Measurements from ENCODE around the gene TBC1D3B.
"Not testable (repeated sequence)": the region's sequence is repeated elsewhere in the genome, so short reads cannot be mapped to it uniquely, and the experiment has no call there.

TBC1D3B gene

DNA sequence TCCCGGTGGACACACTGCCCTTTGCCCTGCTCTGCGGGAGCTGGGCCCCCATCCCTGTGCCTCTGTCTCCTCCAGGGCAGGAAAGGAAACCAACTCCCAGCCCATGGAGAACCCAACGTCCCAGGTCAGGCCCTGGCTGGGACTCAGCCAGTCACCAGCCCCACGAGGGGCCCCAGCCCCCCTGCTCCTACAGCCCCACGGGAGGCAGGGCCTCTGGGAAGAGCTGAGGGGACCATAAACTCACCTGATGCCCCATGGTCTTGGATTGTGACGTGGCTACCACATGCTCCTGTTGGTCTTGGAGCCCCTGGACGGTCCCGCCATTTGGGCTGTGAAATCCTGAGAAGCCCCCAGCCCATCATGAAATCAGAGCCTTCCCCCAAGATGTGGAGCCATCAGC is 7.6 kb downstream of the TBC1D3B start:
- not testable (repeated sequence) for DNase-seq

DNA sequence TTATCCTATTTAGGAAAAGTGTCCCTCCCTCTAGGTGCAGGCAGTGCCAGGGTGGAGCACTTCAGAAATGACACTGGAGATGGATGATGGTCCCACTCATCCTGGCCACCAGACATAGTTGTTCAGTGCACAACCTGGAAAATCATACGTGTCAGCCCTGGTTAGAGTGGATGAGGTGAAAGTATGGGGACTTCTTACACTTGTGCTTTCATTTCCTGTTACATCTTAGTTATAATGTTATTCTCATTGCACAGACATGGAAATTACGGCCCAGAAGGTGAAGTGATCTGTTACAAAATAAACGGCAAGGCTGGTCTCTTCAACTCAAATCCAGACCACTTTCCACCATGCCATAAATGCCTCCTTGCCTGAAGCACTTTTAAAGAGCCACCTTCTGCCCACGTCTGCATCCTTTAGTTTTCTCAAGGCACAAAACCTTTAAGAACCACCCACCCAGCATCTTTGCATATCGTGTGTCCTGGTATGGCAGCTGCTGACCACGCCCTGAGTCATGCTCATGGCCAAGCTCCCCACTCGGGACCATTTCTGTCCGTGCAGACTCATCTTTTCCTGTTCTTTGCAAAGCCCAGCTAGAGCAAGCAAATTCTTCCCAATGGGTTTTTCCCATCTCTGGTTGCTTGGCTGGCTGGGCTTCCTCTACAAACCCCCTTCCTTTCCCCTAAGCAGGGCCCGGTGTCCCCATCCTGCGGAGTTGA is 22.4 kb downstream of the TBC1D3B start:
- DNase-seq: no peak

DNA sequence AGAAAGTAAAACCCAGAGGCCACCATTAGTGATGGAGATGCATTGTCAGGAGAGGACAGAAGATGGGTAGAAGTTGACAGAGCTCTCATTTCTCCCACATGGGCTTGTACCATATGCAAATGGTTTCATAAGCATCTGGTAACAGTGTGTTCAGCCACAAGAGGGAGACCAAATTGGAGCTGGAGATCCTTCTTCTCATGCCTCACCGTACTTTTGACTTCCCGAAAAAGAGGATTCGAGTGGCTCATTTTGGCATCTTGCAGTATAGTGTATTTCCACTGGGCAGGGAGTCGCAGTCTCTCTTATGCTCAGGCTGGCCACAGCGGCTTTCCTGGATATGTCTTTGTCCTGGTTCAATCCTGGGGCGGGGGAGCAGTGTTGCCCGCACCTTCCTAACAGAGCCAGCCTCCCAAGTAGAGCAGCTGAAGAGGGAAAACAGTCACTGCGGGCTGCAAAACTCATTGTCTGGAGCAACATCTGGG is 23.8 kb downstream of the TBC1D3B start:
- no peak for DNase-seq

DNA sequence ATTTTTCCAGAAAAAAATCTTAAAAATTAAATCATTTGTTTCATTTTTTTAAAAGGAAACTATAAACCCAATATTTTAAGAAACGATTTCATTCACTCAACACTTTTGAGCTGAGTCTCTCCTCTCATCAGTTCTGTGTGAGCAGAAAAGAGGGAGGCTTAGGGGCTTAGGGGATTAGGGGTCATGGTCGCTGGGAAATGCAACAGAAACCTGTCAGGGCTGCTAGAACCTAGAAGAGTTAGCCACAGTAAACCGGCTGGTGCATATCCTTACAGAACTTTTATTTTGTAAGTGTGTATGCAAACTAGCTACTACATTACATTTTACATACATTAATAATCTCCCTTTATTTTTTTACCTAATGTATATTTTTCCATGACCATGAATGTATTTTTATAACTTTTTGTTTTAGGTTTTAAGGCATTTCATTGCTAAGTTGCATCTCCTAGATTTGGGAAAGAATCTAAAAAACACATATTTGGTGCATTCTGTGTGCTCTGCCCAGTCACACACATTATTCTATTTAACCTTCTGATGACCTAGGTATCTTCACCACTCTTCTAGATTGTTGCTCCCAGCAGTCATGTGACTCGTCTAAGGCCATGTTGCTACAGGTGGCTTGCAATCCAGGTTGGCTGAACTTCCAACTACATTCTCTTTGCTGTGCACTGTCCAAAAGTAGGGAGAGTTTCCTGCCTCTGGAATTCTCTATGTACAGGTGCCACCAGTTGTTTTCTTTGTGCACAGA is 24.4 kb downstream of the TBC1D3B start:
- DNase-seq: no peak

DNA sequence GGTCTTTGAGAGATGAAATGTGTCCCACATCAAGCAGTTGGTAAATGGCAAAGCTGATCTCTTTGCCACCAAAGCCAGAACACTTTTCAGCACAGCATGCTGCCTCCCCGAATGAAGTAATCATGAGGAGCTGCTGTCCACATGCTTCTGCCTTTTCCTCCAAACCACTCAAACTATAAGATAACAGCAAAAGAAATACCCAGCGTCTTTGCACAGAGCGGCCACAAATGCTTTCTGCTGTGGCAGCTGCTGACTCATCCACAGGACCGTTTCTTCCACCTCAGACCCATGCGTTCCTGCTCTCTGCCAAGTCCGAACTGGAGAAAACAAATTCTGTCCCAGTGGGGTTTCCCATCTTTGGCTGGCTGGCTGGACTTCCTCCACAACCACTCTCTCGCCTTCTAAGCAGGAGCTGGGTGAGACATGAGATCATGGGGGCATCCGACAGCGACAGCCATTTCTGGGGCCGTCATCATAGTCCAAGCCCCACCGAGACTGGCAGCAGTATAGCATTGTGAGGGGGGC is 27.1 kb downstream of the TBC1D3B start:
- DNase-seq: peak in 1 of 2 experiments; percentile 0

DNA sequence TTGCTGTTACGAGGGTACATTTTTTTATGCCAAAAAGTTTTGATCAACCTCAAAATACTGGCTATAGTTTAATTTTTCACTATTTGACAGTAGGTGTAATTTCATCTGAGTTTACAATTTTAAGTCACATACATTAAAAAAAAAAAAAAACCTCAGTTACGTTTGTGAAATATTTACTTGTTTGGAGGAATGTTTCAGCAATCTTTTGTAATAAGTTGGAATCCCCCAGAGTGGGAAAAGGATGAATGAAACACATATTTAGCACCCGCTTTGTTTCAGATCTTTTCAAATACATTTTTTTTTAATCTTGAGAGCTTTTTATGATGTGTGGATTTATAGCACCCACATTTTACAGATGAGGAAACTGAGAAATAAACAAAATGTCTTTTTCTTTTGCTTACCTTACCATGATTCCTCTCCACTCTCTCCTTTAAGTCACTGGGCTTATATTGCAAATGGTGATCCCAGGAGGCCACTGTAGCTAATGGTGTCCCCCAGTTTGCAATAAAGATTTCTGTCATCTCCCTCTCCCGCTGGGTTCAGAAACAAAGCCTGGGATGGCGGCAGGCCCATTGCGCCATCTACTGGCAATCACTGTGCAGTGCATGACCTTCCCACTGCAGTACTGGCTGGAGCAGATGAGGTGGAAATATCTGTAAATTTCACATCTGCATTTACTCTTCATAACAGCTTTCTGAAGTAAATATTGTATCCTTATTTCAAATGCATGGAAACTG is 27.7 kb downstream of the TBC1D3B start:
- DNase-seq: peak in 1 of 2 experiments; percentile 45

DNA sequence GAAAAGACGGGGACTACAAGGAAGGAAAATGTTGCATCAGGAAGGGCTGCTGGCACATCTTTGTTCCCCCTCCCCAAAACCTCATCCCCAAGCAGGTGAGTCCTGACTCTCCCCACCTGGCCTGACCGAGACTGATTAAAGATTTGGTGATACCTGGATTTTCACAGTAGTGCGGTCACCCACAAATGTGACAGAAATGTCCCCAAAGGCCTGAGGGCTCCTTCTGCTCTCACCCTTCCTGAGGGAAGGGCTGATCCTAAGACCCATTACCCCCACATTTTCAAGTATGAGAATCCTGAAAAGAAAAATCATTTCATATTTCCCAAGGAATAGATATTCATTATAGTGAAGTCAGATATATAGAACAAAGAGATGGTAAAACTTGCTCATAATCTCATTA is 28.8 kb downstream of the TBC1D3B start:
- DNase-seq: no peak

DNA sequence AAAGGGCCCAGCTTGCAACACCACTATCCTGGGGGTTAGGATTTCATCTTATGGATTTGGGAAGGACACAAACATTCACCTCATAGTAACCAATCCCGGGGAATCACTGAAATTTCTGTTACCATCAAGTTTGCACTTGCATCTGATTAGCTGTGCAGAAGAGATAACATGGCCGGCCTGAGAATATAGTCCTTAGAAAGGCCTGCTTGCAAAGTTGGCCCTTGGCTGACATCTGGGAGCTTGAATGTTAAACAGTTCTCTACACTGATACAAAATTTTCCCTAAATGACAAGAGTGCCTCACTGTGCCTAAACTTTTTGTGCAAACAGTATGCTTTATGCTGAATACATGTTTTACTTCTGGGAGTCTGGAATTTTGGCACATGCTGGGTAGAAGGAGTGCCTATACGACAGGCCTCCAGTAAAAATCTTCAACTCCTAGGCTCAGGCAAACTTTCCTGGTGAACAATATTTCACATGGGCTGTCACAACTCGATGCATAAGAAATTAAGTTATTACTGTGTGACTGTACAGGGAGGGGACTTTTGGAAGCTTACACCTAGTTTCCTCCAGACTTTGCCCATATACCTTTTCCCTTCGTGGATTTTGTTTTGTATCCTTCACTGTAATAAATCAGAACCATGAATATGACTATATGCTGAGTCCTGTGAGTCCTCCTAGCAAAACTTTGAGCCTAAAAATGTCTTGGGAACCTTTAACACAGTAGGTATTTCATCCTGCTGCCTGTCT is 31.3 kb downstream of the TBC1D3B start:
- no peak for DNase-seq

DNA sequence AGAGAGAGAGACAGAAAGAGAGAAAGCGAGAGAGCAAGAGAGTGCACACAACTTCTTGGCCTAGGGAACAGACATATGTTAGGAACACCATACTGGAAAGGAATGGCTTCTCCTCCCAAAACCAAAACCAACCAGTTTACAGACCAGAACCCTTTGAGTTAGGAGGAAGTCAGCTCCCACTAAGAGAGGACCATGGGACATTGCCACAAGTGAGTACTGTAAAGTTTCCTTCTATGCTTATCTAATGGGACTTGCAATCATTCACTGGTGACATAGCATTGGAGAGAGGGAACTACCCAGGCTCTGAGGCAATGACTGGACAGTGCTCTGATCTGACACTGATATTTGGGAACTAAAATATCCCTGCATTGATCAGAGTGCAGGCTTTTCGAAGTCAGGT is 32.4 kb downstream of the TBC1D3B start:
- DNase-seq: no peak

DNA sequence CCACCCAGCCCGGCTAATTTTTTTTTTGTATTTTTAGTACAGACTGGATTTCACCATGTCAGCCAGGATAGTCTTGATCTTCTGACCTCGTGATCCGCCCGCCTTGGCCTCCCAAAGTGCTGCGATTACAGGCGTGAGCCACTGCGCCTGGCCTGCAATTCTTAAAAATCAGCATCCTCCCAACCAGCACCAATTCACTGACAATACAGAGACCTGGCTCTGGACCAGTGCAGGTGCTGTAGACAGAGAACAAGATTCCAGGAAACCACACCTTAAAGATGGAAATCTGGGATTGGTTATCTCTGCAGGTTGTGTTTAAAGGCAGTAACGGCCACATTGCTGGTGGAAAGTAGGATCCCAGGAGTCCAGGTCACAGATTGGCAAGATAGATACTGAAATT is 33.6 kb downstream of the TBC1D3B start:
- DNase-seq: no peak

DNA sequence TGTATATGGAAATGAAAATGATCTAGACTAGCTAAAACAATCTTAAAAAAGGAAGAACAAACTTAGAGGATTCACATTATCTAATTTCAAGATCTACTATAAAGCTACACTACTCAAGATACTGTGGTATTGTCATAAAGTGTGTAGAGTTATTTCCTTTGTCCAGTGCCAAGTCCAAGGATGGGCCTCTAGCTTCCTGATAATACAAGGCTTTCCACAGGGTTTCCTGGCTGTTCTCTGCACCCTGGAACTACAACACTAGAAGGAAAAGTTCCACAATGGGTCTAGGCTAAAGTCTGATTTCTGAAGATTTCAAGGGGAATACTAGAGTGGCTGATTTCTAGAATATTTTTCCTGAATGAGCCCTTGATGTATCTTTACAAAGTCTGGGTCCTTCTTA is 34.2 kb downstream of the TBC1D3B start:
- DNase-seq: no peak

DNA sequence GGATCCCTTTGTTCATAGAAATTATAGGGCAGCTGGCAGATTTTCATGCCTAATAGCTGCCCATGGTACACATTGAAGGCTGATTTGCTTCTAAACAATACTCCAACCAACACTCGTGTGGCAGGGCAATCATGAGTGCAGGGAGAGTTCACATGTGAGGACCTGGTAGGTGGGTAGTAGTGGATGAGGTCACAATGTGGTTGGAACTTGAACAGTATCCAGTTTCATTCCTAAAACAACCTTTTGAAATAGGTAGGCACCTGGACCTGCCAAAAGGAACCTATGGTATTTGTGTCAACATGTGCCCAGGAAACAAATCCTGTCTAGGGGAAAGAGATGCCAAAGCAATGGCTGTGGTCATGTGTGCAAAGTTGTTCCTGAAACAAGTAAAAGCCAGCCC is 40.0 kb downstream of the TBC1D3B start:
- no peak for DNase-seq

DNA sequence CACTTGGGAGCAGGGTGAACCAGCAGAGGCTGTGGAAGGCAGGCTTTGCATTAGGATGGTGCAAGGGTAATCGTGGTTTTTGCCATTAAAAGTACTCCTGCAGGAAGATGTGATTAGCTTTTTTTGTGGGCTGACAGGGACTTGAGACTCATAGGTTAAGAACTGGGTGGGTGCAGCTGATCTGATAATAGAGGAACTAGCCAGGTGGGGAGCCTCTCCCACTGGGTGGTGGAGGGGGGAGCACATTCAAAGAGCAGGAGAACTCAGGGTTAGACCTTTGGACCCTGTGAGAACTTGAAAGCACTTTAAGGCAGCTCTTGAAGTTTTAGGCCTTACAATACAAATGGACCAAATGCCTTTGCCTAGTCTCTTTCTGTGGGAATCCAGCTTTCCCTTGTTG is 40.4 kb downstream of the TBC1D3B start:
- DNase-seq: no peak

DNA sequence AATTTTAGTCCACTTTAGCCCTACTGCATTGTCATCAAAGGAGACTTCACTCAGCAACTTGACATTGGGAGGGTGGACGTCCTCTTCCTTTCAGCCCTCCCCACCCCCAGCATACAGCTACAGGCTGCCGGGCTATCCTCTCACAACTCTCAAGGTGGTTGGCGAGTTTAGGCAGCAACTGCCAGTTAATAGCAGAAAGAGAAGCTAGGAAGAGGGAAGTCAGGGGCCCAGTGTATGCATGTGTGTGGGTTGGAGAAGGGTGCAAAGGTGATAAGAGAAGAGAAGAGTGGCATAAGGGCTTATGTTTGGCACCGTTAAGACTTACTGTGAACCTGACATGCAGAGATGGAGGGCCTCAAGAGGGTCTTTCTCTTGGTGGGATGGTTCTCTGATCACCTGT is 41.0 kb downstream of the TBC1D3B start:
- no peak for DNase-seq

DNA sequence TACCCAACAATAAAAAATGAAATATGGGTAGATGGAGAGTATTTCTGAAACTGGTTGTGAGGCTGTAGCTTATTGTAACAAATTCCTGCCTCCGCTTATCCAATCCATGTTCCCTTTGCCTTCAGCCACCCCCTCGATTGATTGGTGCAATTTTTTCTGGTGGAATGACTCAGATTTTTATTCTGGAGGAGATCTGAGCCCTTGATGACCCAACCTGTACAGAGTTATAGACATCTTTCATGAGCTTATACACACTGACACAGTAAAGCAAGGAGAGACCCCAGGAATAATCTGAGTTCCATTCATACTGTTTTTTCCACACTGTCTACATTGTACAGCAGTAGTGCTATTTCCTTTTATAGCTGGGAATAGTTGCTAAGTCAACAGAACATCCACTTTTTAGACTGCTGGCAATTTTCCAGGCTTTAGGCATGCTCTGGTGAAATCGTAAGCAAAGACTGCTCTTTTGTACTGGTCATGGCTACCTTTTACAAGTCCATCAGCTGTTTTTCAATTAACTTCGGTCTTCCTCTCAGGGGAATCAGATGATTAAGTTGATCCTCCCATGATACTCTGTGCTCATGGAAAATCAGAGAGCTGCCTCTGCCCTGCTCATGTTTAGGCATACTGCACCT is 42.7 kb downstream of the TBC1D3B start:
- peak in 1 of 2 experiments; percentile 3 for DNase-seq

DNA sequence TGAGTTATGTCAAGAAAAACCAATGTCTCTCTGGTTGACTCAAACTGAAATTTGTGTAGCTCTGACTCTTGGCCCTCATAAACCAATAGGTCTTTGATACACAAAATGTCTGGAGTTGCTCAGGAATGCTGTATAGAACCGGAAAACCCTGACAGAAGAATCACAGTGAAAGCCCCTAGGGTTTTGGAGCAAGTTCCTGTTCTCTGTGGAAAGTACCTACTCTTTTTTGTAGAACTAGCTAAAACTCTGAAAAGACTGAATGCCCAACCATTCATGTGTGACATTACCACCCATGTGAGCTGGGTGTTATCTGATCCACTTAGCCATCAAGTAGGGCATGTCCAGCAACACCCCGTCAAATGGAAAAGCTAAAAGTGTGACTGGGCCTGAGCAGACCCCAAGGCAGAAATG is 44.0 kb downstream of the TBC1D3B start:
- DNase-seq: no peak

DNA sequence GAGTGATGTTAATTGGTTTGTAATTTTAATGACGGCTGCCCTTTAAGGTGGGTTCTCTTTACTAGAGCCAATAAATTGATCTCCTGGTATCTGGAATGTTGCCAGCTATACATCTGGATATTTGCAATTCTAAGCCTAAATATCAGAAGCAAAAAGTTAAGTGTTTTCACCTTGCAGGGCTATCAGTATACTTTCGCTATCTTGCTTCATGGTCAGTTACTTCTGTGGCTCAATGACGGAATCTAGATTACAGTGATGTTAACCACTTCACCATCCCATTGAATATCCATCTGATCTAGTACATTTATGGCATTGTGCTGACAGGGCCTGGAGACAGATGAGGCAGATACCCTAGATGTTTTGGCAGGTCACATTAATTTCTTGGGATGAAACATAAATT is 44.5 kb downstream of the TBC1D3B start:
- no peak for DNase-seq

DNA sequence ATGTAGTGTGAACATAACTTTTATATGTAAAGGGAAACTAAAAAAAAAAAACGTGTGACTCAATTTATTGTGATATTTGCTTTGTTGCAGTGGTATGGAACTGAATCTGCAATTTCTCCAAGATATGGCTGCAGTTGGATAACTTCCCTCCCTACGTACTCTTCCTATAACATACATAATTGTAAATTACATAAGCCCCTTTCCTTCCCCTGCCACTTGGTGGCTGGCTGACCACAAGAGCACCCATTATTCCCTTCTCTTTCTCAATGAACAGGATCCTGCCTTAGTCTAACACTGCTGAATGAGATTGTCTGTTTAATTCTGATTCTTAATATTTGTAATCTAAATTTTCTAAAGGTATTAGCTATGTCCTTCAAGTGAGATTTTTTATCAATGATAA is 45.0 kb downstream of the TBC1D3B start:
- no peak for DNase-seq

DNA sequence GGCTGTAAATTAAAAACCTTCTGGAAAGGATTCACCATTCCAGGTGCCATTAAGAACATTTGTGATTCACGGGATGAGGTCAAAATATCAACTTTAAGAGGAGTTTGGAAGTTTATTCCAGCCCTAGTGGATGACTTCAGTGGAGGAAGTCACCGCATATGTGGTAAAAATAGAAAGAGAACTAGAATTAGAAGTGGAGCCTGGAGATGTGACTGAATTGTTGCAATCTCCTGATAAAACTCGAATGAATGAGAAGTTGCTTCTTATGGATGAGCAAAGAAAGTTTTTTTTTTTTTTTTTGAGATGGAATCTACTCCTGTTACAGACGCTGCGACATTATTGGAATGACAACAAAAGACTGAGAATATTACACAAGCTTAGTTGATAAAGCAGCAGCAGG is 46.1 kb downstream of the TBC1D3B start:
- no peak for DNase-seq

DNA sequence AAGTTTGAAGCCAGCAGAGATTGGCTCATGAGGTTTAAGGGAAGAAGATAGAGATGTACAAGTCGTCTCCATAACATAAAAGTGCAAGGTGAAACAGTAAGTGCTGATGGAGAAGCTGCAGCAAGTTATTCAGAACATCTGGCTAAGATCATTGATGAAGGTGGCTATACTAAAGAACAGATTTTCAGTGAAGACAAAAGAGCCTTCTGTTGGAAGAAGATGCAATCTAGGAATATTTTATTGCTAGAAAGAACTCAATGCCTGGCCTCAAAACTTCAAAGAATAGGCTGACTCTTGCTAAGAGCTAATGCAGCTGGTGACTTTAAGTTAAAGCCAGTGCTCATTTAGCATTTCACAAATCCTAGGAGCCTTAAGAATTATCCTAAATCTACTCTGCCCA is 46.8 kb downstream of the TBC1D3B start:
- DNase-seq: no peak

DNA sequence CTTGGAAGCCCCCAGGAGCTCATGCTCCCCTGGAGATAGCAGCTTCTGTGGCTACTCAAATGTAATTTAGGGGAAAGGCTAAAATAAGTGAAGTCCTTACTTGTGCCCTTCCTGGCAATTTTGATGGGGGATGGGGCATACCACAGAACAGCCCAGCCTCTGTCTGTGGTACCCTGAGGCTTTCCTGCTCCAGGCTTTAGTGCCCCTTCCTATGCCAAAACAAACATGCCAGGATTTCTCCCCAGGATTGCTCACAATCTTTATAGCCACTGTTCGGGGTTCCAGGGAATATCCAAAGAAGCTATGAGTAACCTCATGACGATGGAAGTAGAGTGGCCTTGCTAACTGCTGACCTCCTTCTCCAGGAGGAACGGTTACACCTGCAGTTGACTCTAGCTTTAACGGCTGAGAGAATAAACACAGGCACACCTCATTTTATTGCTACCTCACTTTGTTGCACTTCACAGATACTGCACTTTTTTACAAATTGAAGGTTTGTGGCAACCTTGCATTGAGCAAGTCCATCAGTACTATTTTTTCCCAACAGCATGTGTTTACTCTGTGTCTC is 47.9 kb downstream of the TBC1D3B start:
- no peak for DNase-seq

DNA sequence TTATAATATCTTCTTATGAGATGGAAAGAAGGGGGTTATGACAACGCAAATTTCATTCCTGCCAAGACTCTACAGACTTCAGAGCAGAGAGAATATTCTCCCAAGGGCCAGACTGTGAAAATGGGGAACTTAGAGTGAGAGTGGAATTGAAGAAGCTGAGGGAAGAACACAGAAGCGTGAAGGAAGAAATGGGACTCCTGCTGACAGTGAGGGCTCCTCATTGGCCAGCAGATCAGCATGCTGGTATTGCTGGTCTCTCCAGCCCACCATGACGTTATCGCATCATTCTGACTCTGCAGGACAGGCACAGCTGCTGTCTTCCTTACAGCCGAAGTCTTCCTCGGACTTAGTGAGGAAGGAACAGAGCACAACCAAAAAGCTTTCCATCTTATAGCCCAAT is 48.5 kb downstream of the TBC1D3B start:
- no peak for DNase-seq
